Uterus (tissue), 4 donors: ENCODE data around the gene CABCOCO1. TPM values are rescaled to one million over a fixed set of nuclear protein-coding genes. Genes with fewer than 3 reads are reported as not detected.

ENCODE experiments used
- DNase-seq, 2 donors: peaks; one replicate each; pipeline ENCODE4 v3.0.0-alpha.2; 2019 to 2020
- H3K27ac ChIP-seq, 2 donors: fragments of 200-600 bp; sonication (generic); 1 replicate in 1 of 2; 2 replicates in 1 of 2; pipeline ENCODE4 v1.5.1; 2016 to 2018
- H3K27me3 ChIP-seq, 2 donors: fragments of 200-600 bp; sonication (generic); one replicate each; pipeline ENCODE4 v1.5.1; 2018 to 2019; ENCODE audit warnings: control low read depth in 1 of 2
- H3K36me3 ChIP-seq, 2 donors: fragments of 200-600 bp; sonication (generic); one replicate each; pipeline ENCODE4 v1.5.1; 2019; ENCODE audit warnings: control low read depth in 1 of 2
- H3K4me1 ChIP-seq, 2 donors: fragments of 200-600 bp; sonication (generic); one replicate each; pipeline ENCODE4 v1.5.1; 2018 to 2019; ENCODE audit warnings: control low read depth in 1 of 2
- H3K4me3 ChIP-seq, 2 donors: fragments of 200-600 bp; sonication (generic); 1 replicate in 1 of 2; 2 replicates in 1 of 2; pipeline ENCODE4 v1.5.1; 2018 to 2019; ENCODE audit warnings: mild to moderate bottlenecking in 1 of 2
- H3K9me3 ChIP-seq, 2 donors: fragments of 200-600 bp; sonication (generic); one replicate each; pipeline ENCODE4 v1.5.1; 2019; ENCODE audit warnings: control low read depth in 1 of 2
- POLR2A ChIP-seq, 2 donors: fragments of 450-650 bp; IDR thresholded peaks; one replicate each; pipeline ENCODE4 v1.6.1; 2016; ENCODE audit warnings: antibody characterized with exemption in 2 of 2, mild to moderate bottlenecking in 1 of 2, moderate library complexity in 1 of 2
- intact Hi-C: fragments of 100-400 bp; cut with DNase I; formaldehyde crosslinking; loops from one replicate; pipeline ENCODE4 v1.15.1; 2023; ENCODE audit warnings: low total_unique reads
- total RNA-seq, 4 donors: library from RNA; depleted of rRNA in 3 of 4; stranded (reverse); fragments of >200 nt in 3 of 4; gene quantifications; one replicate each; pipeline versions ENCODE4 v1.1.0 to v1.2.4, GENCODE V29; 2014 to 2023
- TF ChIP-seq, protein P1 (sequence below), 4 experiments: fragments of 200-600 bp in 2 of 4; fragments of 450-650 bp in 2 of 4; sonication (generic) in 2 of 4; IDR thresholded peaks; one replicate each; pipeline ENCODE4 v1.5.1; 2016 to 2019; ENCODE audit warnings: antibody characterized with exemption in 4 of 4, mild to moderate bottlenecking in 2 of 4, moderate library complexity in 1 of 4
- donor health status: DM: yes; HTN: yes; CAD: no.

Gene CABCOCO1
- total RNA-seq, 4 donors from 2014 or later, result 1.9 to 6.7 TPM; not detected in 2

GRCh38 chr10:61810263-61810662 lies 147.5 kb downstream of the CABCOCO1 start:
- H3K36me3 ChIP-seq, result no peaks in the 10 kb centered on the region
- TF ChIP-seq POLR2A (IDR thresholded peaks at IDR 0.05), result no peak
- TF ChIP-seq, protein P1, sequence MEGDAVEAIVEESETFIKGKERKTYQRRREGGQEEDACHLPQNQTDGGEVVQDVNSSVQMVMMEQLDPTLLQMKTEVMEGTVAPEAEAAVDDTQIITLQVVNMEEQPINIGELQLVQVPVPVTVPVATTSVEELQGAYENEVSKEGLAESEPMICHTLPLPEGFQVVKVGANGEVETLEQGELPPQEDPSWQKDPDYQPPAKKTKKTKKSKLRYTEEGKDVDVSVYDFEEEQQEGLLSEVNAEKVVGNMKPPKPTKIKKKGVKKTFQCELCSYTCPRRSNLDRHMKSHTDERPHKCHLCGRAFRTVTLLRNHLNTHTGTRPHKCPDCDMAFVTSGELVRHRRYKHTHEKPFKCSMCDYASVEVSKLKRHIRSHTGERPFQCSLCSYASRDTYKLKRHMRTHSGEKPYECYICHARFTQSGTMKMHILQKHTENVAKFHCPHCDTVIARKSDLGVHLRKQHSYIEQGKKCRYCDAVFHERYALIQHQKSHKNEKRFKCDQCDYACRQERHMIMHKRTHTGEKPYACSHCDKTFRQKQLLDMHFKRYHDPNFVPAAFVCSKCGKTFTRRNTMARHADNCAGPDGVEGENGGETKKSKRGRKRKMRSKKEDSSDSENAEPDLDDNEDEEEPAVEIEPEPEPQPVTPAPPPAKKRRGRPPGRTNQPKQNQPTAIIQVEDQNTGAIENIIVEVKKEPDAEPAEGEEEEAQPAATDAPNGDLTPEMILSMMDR (IDR thresholded peaks at IDR 0.05), result no peak
- H3K4me3 ChIP-seq, result no peak overlapping the region
- H3K4me1 ChIP-seq, result no peaks in the 10 kb centered on the region
- H3K27me3 ChIP-seq, result no peaks in the 10 kb centered on the region
- no peak overlapping the region for H3K27ac ChIP-seq
- intact Hi-C loops, result no loop called here
- DNase-seq, result no peak
- no peaks in the 10 kb centered on the region for H3K9me3 ChIP-seq

DNA sequence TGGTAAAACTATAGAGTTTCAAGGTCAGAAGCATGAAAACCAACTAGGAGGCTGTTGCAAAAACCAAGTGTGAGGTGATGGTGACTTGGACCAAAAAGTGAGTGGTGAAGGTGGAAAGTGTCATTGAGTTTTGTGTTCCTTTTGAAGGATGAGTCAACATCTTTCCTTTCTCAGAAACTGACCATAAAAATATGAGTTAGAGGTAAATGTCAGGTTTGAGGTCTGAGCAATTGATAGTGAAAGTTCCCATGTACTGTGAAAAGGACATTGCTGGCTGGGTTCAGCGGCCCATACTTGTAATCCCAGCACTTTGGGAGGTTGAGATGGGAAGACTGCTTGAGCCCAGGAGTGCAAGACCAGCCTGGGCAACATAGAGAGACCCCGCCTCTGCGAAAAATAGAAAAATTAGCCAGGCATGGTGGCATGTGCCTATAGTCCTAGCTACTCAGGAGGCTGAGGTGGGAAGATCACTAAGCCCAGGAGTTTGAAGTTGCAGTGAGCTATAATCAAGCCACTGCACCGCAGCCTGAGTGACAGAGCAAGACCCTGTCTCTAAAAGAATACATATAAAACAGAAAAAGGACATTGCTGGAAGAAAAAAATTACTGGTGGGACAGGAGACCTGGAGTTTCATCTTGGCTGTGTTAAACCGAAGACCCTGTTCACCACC lies 149.5 kb downstream of the CABCOCO1 start:
- Histone ChIP-seq H3K27ac (no peak overlapping the region), H3K4me1 (no peaks in the 10 kb centered on the region), H3K4me3 (no peak overlapping the region), H3K27me3 (peaks cover 0 to 2% of the 10 kb centered on the region in 2 donors), H3K9me3 (no peaks in the 10 kb centered on the region), H3K36me3 (no peaks in the 10 kb centered on the region)
- intact Hi-C loops, result no loop called here
- DNase-seq, result no peak
- no peak for TF ChIP-seq POLR2A (IDR thresholded peaks at IDR 0.05)
- TF ChIP-seq, protein P1 (IDR thresholded peaks at IDR 0.05), result no peak

GRCh38 chr10:61812920-61813319 lies 150.2 kb downstream of the CABCOCO1 start:
- no peaks in the 10 kb centered on the region for H3K9me3 ChIP-seq
- no peak for DNase-seq
- intact Hi-C loops, result no loop called here
- H3K27me3 ChIP-seq, result peaks cover 0 to 2% of the 10 kb centered on the region in 2 donors
- H3K36me3 ChIP-seq, result no peaks in the 10 kb centered on the region
- no peaks in the 10 kb centered on the region for H3K4me1 ChIP-seq
- H3K4me3 ChIP-seq, result no peak overlapping the region
- H3K27ac ChIP-seq, result no peak overlapping the region
- TF ChIP-seq, protein P1 (IDR thresholded peaks at IDR 0.05), result no peak
- no peak for TF ChIP-seq POLR2A (IDR thresholded peaks at IDR 0.05)

DNA sequence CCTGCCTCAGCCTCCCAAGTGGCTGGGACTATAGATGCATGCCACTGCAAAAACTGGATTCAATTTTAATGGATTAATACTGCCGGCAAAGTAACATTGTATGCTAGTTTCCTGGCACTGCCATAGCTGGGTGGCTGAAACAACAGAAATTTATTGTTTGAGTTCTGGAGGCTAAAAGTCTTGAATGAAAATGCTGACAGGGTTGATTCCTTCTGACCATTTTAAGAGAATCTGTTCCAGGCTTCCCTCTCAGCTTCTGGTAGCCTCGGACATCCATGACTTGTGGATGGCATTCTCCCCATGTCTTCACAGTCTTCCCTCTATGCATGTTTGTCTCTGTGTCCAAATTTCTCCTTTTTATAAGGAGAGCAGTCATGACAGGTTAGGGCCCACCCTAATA lies 151.4 kb downstream of the CABCOCO1 start:
- no peak overlapping the region for H3K4me3 ChIP-seq
- H3K36me3 ChIP-seq, result no peaks in the 10 kb centered on the region
- H3K9me3 ChIP-seq, result no peaks in the 10 kb centered on the region
- intact Hi-C loops, result no loop called here
- DNase-seq, result no peak
- TF ChIP-seq, protein P1 (IDR thresholded peaks at IDR 0.05), result no peak
- TF ChIP-seq POLR2A (IDR thresholded peaks at IDR 0.05), result no peak
- H3K27ac ChIP-seq, result no peak overlapping the region
- no peaks in the 10 kb centered on the region for H3K4me1 ChIP-seq
- H3K27me3 ChIP-seq, result peaks cover 0 to 2% of the 10 kb centered on the region in 2 donors

GRCh38 chr10:61815496-61815895 lies 152.8 kb downstream of the CABCOCO1 start:
- H3K4me1 ChIP-seq, result no peaks in the 10 kb centered on the region
- H3K9me3 ChIP-seq, result no peaks in the 10 kb centered on the region
- no peaks in the 10 kb centered on the region for H3K36me3 ChIP-seq
- peaks cover 0 to 2% of the 10 kb centered on the region in 2 donors for H3K27me3 ChIP-seq
- H3K4me3 ChIP-seq, result no peak overlapping the region
- no peak for DNase-seq
- TF ChIP-seq, protein P1 (IDR thresholded peaks at IDR 0.05), result no peak
- TF ChIP-seq POLR2A (IDR thresholded peaks at IDR 0.05), result no peak
- intact Hi-C loops, result no loop called here
- H3K27ac ChIP-seq, result no peak overlapping the region

Other genes starting within 250 kb of the CABCOCO1 start
- gene TMEM26, start 209.5 kb upstream of the CABCOCO1 start, total RNA-seq, result 10 to 100 TPM in 1 of 4 donors, 1 to 10 TPM in 1, under 1 TPM in 2; 0.29 to 35.7 (median 1.8) TPM
- gene ARID5B, start 238.8 kb downstream of the CABCOCO1 start, total RNA-seq, result 10 to 100 TPM; 38.7 to 64.1 (median 56.6) TPM